Heart left ventricle (tissue), 16 donors: Measurements from ENCODE around the gene SRPX2. TPM values are rescaled to one million over a fixed set of nuclear protein-coding genes. Genes with fewer than 3 reads are reported as not detected.

Source experiments
- ATAC-seq, 4 donors: fragments of 200-7000 bp; cut with Tn5 transposase; one replicate each; pipeline ENCODE4 v1.9.1; 2020 to 2022; ENCODE audit warnings: moderate library complexity in 4 of 4, mild to moderate bottlenecking in 3 of 4, moderate number of reproducible peaks in 1 of 4
- DNase-seq, 5 donors: peaks; one replicate each; pipeline ENCODE4 v3.0.0-alpha.2; 2020
- H3K27ac ChIP-seq, 12 donors: fragments of 200-600 bp; sonication (generic) in 4 of 12; one replicate each; pipeline versions ENCODE4 v1.5.0 to v1.8.0; 2016 to 2022; ENCODE audit warnings: mild to moderate bottlenecking in 2 of 12
- H3K27me3 ChIP-seq, 9 donors: fragments of 200-600 bp; sonication (generic) in 2 of 9; one replicate each; pipeline versions ENCODE4 v1.5.1 to v1.8.0; 2016 to 2022; ENCODE audit warnings: mild to moderate bottlenecking in 3 of 9
- H3K36me3 ChIP-seq, 9 donors: fragments of 200-600 bp; sonication (generic) in 2 of 9; one replicate each; pipeline versions ENCODE4 v1.5.0 to v1.8.0; 2018 to 2022; ENCODE audit warnings: mild to moderate bottlenecking in 2 of 9
- H3K4me1 ChIP-seq, 12 donors: fragments of 200-600 bp; sonication (generic) in 4 of 12; one replicate each; pipeline versions ENCODE4 v1.5.0 to v1.8.0; 2016 to 2022; ENCODE audit warnings: mild to moderate bottlenecking in 3 of 12
- H3K4me3 ChIP-seq, 12 donors: fragments of 200-600 bp; sonication (generic) in 4 of 12; one replicate each; pipeline versions ENCODE4 v1.5.0 to v1.8.0; 2017 to 2022; ENCODE audit warnings: mild to moderate bottlenecking in 9 of 12, moderate library complexity in 4 of 12
- H3K9me3 ChIP-seq, 12 donors: fragments of 200-600 bp; sonication (generic) in 4 of 12; one replicate each; pipeline versions ENCODE4 v1.5.0 to v1.8.0; 2016 to 2022; ENCODE audit warnings: mild to moderate bottlenecking in 1 of 12
- POLR2A ChIP-seq, 2 donors: fragments of 450-650 bp; IDR thresholded peaks; one replicate each; pipeline ENCODE4 v1.6.1; 2017; ENCODE audit warnings: antibody characterized with exemption in 2 of 2, mild to moderate bottlenecking in 2 of 2, moderate library complexity in 2 of 2
- WGBS, 4 donors: extraction: QIAGEN DNeasy Blood & Tissue Kit in 2 of 4; methylation state at CpG; one replicate each; pipeline versions ENCODE4 v1.1.5 to v1.1.7; 2013 to 2018; 5-methylcytosine and 5-hydroxymethylcytosine counted together
- intact Hi-C, 10 donors: fragments of 100-400 bp; cut with DNase I; formaldehyde crosslinking; loops; one replicate each; pipeline versions ENCODE4 v1.11.1 to v1.14.2; 2022
- polyA plus RNA-seq, 2 donors: library from polyadenylated mRNA; stranded (reverse); fragments of 200-250 nt; gene quantifications; one replicate each; pipeline ENCODE4 v1.2.3, GENCODE V29; 2013
- total RNA-seq, 9 donors: library from RNA; depleted of rRNA in 2 of 9; stranded (reverse); fragments of >200 nt in 2 of 9; fragmentation: NEBNext Ultra II Directional in 3 of 9; extraction: Animal tissue kit (Norgen Biotek cat#: 25700) in 3 of 9; gene quantifications; one replicate each; pipeline versions ENCODE4 v1.1.0 to v1.2.4, GENCODE V29; 2016 to 2023
- TF ChIP-seq, protein P1 (sequence below), 12 donors: fragments of 200-600 bp; sonication (generic) in 4 of 12; IDR thresholded peaks; one replicate each; pipeline versions ENCODE4 v1.5.0 to v1.8.0; 2018 to 2022; ENCODE audit warnings: antibody characterized with exemption in 12 of 12, mild to moderate bottlenecking in 5 of 12
- donor health status: ischemic (EF 13 %, LVEDD 7.1; RV severe dilation, severe dysfunction).
- donor health status: healthy with polysubstance abuse.
- donor health status: DM: no; HTN: yes; CAD: no.
- donor health status: DM: no; HTN: no; CAD: no.
- donor health status: ischemic (EF 25% LVEDD 6.9; RV normal size, moderate dysfunction).
- donor health status: ischemic (EF 25% LVEDD 5.7; RV mildly dilated, moderate dysfunction).
- donor health status: healthy.
- donor health status: DM: yes; HTN: yes; CAD: no.
- donor health status: ischemic (EF 35%, LVEDD 5.7; RV mildly dilated, moderate dysfunction).
- donor health status: nonischemic (EF 11% LVEDD 7.7; RV severe dilation, severe dysfunction).
- donor health status: DM: yes; HTN: yes; CAD: no.
- donor health status: PGD.
- donor health status: ischemic (EF 29% LVEDD 5.4; RV normal size, mild dysfunction).
- donor health status: nonischemic (EF 23%, LVEDD 6.1; RV moderate dilation, normal function).

Gene SRPX2
- total and polyA plus RNA-seq, 11 donors, result 3.4 to 39.1 (median 10.5) TPM

DNA sequence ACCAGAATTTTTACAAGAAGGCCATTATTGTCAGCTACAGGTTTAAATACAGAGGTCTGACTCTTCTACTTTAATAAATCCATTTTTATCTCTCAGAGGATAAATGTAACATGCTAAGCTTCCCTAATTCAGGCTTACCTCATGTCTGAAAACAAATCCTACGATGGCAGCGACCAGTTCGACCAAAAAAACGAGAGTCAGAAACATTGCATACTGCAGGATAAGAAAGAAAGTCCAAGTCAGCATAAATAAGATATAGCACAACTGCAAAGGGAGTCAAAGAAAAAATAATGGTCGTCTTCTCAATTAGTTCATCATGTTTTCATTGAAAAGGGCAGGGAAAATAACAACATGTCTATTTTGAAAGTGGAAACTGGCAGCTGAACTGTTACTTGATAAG is 9.0 kb upstream of the SRPX2 start:
- H3K4me3 ChIP-seq, result no peak overlapping the region
- H3K36me3 ChIP-seq, result peaks cover 0 to 36% (median 0%) of the 10 kb centered on the region in 9 donors
- WGBS, 4 donors, result 59 to 80% (median 72%) methylated on average over 5 of the region's 5 CpGs
- no peak for ATAC-seq
- H3K4me1 ChIP-seq, result peaks cover 0 to 4% (median 0%) of the 10 kb centered on the region in 12 donors
- no peak for DNase-seq
- TF ChIP-seq, protein P1, sequence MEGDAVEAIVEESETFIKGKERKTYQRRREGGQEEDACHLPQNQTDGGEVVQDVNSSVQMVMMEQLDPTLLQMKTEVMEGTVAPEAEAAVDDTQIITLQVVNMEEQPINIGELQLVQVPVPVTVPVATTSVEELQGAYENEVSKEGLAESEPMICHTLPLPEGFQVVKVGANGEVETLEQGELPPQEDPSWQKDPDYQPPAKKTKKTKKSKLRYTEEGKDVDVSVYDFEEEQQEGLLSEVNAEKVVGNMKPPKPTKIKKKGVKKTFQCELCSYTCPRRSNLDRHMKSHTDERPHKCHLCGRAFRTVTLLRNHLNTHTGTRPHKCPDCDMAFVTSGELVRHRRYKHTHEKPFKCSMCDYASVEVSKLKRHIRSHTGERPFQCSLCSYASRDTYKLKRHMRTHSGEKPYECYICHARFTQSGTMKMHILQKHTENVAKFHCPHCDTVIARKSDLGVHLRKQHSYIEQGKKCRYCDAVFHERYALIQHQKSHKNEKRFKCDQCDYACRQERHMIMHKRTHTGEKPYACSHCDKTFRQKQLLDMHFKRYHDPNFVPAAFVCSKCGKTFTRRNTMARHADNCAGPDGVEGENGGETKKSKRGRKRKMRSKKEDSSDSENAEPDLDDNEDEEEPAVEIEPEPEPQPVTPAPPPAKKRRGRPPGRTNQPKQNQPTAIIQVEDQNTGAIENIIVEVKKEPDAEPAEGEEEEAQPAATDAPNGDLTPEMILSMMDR (IDR thresholded peaks at IDR 0.05), result no peak
- no peak for TF ChIP-seq POLR2A (IDR thresholded peaks at IDR 0.05)
- H3K9me3 ChIP-seq, result no peaks in the 10 kb centered on the region
- H3K27me3 ChIP-seq, result peaks cover 0 to 40% (median 0%) of the 10 kb centered on the region in 9 donors
- H3K27ac ChIP-seq, result no peak overlapping the region
- intact Hi-C loops, result loop anchor here in 3 of 10 donors (5.0 to 10.0 kb wide), 2 partner anchors 120 to 188 kb away; no protein-coding TSS in a partner anchor

DNA sequence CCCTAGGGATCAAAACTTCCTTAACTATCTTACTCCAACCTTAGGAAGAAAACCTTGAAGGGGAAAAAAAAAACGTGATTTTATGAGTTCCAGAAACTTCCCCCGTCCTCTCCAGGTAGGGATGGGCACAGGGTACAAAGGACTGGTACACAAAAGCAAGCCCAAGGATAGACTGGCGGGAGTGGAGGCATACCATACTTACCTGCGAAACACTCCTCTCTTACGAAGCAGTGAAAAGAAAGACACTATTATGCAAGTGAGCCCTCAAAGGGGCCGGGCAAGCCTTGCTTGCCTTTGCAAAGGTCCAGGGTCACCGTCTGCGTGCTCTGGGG is 8.0 kb upstream of the SRPX2 start:
- ATAC-seq (peak in 3 of 4 donors; percentile 10 to 46 (median 15)), DNase-seq (no peak)
- intact Hi-C loops, result loop anchor here in 3 of 10 donors (5.0 to 10.0 kb wide), 2 partner anchors 121 to 189 kb away; no protein-coding TSS in a partner anchor
- Histone ChIP-seq H3K27me3 (peaks cover 0 to 44% (median 0%) of the 10 kb centered on the region in 9 donors), H3K27ac (peak overlapping the region in 8 of 12 donors; percentile 39 to 74 (median 63)), H3K4me1 (peaks cover 0 to 4% (median 0%) of the 10 kb centered on the region in 12 donors), H3K4me3 (peak overlapping the region; percentile 46 to 82 (median 63)), H3K9me3 (no peaks in the 10 kb centered on the region), H3K36me3 (peaks cover 0 to 28% (median 0%) of the 10 kb centered on the region in 9 donors)
- 23 to 40% (median 28%) methylated on average over 7 to 8 of the region's 8 CpGs for WGBS, 4 donors
- TF ChIP-seq, protein P1 (IDR thresholded peaks at IDR 0.05), result no peak
- no peak for TF ChIP-seq POLR2A (IDR thresholded peaks at IDR 0.05)

DNA sequence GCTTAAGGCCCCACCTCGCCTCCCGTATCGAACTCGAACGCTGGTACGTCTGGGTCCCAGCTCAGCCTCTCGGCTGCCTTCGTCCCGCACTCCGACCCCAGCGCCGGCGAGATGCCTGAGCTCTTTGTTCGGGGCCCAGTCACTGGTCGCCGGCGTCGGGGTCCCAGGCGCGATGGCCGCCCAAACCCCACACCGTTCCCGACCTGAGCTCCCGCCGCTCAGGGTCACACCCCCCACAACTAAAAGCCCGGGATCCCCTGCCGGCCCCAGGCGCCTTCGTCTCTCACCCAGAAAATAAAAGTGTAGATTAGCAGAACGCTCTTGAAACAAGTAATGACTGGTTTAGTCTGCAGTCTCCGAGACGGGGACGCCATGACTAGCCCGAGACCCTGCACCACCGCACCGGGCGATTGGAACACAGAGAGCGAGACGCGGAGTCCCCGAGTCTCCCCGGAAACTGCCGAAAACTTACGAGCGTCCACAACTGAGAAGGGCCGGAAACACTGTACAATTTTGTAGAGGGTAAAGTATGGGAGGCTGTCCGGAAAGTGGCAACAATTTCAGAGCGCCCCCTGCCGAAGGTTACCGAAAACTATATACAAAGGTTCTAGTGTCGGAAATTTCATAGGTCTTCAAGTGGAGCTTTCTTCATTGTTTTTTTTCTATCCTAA is 7.5 kb upstream of the SRPX2 start, which contains the start of gene TSPAN6:
TSS of gene TSPAN6 (minus strand) at position 486 of the 671 bp plus-strand sequence. CDS start at position 374, 112 bp downstream.
- Histone ChIP-seq H3K4me3 (peak within 1 kb of the TSS; percentile 46 to 82 (median 63)), H3K27me3 (peaks cover 0 to 45% (median 0%) of the 10 kb centered on the region in 9 donors), H3K27ac (peak within 1 kb of the TSS in 9 of 12 donors; percentile 39 to 74 (median 62)), H3K9me3 (no peaks in the 10 kb centered on the region), H3K4me1 (peaks cover 0 to 4% (median 0%) of the 10 kb centered on the region in 12 donors), H3K36me3 (peaks cover 0 to 23% (median 0%) of the 10 kb centered on the region in 9 donors)
- TF ChIP-seq, protein P1 (IDR thresholded peaks at IDR 0.05), result peak; percentile 16 to 64 (median 48)
- no peak for TF ChIP-seq POLR2A (IDR thresholded peaks at IDR 0.05)
- peak; percentile 97 to 99 (median 98) for ATAC-seq
- intact Hi-C loops, result loop anchor here in 3 of 10 donors (5.0 to 10.0 kb wide), 2 partner anchors 122 to 189 kb away; no protein-coding TSS in a partner anchor
- 2 to 27% (median 13%) methylated on average over 33 to 51 of the region's 51 CpGs for WGBS, 4 donors
- peak; percentile 71 to 85 (median 77) for DNase-seq

DNA sequence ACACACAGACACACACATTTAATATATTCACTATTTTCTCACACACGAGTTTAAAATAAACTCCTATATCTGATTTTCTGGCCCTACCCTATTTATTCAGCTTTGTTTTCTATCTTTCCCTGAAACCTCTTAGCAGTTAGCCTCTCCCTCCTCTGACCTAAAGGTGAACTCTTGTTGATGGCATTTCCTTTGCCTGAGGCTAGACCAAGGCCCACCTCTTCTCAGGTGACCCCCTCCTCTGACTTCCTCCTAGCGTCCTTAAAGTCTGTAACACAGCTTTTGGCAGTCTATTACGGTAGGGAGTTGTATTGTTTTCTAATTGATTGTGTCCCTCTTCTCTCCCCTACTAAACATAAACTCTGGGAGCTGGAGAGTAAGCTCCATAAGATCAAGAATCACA is 1.7 kb upstream of the SRPX2 start:
- no peak for TF ChIP-seq POLR2A (IDR thresholded peaks at IDR 0.05)
- Histone ChIP-seq H3K27ac (no peak overlapping the region), H3K4me3 (no peak overlapping the region), H3K4me1 (peaks cover 0 to 6% (median 0%) of the 10 kb centered on the region in 12 donors), H3K36me3 (no peaks in the 10 kb centered on the region), H3K27me3 (peaks cover 0 to 53% (median 0%) of the 10 kb centered on the region in 9 donors), H3K9me3 (no peaks in the 10 kb centered on the region)
- intact Hi-C loops, result no loop called here
- no peak for DNase-seq
- WGBS, 4 donors, result 43 to 70% (median 53%) methylated on average over 3 of the region's 3 CpGs
- no peak for ATAC-seq
